TTC549 (cell line): ENCODE data around the gene OR51A7.
"Not testable (repeated sequence)": the region's sequence is repeated elsewhere in the genome, so short reads cannot be mapped to it uniquely, and the experiment has no call there.

Experiments
- FAIRE-seq: peaks from 2 replicates; lab custom pipeline; 2012; peaks lifted over from hg19 to GRCh38; lab: Jason Lieb, UNC

OR51A7 gene, protein sequence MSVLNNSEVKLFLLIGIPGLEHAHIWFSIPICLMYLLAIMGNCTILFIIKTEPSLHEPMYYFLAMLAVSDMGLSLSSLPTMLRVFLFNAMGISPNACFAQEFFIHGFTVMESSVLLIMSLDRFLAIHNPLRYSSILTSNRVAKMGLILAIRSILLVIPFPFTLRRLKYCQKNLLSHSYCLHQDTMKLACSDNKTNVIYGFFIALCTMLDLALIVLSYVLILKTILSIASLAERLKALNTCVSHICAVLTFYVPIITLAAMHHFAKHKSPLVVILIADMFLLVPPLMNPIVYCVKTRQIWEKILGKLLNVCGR

DNA sequence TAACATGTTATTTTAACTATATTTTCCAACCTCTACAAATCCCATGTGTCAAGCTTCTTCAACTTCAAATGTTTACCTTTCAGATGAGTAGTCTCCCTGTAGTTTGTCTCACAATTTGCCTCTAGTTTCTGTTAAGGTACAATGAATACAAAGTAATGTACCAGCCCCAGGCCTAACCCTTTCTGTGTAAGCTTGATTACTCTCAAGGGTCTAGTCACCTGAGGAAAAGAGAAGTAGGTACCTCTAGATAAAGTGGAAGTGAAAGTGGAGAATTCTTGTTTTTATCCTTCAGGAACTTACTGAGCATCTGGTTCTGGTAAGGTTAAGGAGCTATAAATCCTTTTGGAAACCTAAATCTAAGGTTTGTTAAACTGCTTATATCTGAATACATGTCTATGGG, at the start of gene OR51A7:
OR51A7 (plus strand) TSS at position 300 of the 400 bp plus-strand sequence. CDS start 3,587 bp downstream, outside the sequence.
- FAIRE-seq = no peak

- FAIRE-seq = not testable (repeated sequence)
Measured at GRCh38 chr11:4854286-4854685, 49.3 kb upstream of the OR51A7 start.

DNA sequence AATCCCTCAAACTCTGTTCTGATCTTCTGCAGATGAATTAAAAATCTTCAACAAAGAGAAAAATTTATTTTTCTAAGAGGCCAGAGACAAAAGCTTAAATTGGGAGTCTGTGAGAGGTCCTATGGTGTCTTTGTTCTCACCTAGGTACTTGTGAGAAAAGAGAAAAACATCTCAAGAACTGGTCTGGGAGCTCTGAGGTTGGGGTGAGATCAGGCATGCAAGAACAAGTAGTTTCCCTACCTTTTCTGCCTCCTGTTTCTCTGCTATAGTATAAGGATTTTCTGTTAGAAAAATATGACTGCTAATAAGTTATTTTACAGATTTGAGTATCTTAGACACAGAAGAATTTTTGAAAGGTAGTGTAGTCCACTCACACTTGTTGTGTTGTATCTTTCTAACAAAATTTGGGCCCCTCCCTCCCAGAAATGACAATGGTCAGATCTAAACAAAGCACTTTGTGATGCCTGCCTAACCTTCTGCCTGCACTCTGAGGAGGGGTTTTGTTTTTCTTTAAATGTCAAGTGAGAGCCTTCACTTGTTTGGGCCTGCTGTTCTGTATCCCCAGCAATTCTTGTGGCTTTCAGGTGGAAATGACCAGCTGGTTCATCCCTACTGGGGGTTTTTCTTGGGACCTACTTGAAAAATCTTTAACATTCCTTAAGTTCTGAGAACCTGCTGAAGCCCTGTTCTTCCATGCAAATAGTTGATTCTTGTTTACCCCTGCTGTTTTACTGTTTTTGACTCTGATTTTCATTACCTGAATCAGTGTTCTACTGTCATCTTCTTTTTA, 40.9 kb upstream of the OR51A7 start:
- no peak for FAIRE-seq

- FAIRE-seq = no peak
Measured at GRCh38 chr11:4863876-4864275, 39.7 kb upstream of the OR51A7 start.

DNA sequence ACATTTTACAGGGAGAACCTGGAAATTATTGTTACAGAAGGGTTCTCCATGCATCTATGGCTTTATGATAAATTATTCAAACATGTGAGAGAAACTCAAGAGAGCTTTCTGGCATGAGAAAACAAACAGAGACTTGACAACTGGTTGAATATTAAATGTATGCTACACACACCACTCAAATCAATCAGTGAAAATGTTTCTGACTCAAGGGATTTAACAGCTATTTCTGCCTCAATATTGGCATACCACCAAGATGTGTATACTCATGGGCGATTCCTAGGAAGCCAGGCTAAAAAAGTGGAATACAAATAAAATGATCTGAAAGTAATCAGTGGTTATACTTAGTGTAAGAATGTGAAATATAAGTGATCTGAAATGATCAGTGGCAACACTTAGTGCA, 37.7 kb upstream of the OR51A7 start:
- no peak for FAIRE-seq

GRCh38 chr11:4881188-4881587, 22.4 kb upstream of the OR51A7 start:
- FAIRE-seq = no peak

- FAIRE-seq = no peak
Measured at GRCh38 chr11:4881860-4882500, 21.6 kb upstream of the OR51A7 start, which contains the start of gene OR51T1. Gene OR51T1 (plus strand): TSS chr11:4881900. CDS start chr11:4881900, 0 bp downstream.

DNA sequence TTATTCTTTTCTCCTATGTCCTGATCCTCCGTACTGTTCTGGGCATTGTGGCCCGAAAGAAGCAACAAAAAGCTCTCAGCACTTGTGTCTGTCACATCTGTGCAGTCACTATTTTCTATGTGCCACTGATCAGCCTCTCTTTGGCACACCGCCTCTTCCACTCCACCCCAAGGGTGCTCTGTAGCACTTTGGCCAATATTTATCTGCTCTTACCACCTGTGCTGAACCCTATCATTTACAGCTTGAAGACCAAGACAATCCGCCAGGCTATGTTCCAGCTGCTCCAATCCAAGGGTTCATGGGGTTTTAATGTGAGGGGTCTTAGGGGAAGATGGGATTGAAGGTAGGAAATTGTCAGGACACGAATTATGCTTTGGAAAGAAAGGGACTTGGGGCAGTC, 21.0 kb upstream of the OR51A7 start:
- FAIRE-seq = no peak

- no peak for FAIRE-seq
Measured at GRCh38 chr11:4884361-4884760, 19.2 kb upstream of the OR51A7 start.

DNA sequence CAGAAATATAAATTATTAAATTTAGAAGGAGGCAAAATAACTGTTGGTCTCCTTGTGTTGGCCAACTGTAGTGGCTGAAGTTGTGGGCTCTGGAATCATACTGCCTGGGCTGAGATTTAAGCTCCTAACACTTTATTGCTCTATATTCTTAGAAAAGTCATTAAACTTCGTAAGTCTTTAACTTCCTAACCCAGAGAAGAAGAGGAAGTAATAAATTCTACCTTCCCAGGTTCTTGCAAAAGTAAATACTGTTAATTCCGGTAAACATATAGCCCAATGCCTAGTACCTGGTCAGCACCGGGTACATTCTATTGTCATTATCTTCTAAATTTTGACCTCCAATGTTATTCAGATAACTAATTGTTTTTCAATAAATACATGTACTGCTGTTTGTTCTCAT, 17.4 kb upstream of the OR51A7 start:
- FAIRE-seq = no peak

GRCh38 chr11:4887591-4887990, 16.0 kb upstream of the OR51A7 start:
- FAIRE-seq = no peak

- FAIRE-seq = no peak
Measured at GRCh38 chr11:4890279-4890678, 13.3 kb upstream of the OR51A7 start.

GRCh38 chr11:4891996-4892640, 11.5 kb upstream of the OR51A7 start:
- FAIRE-seq = no peak

GRCh38 chr11:4916581-4916980, 13.0 kb downstream of the OR51A7 start:
- no peak for FAIRE-seq

- no peak for FAIRE-seq
Measured at GRCh38 chr11:4919250-4919649, 15.7 kb downstream of the OR51A7 start, which contains the start of gene OR51G2. Gene OR51G2 (minus strand): TSS chr11:4919350. CDS start chr11:4915663, 3,687 bp downstream.

GRCh38 chr11:4921796-4922195, 18.2 kb downstream of the OR51A7 start:
- FAIRE-seq = no peak

GRCh38 chr11:4922304-4922703, 18.7 kb downstream of the OR51A7 start:
- FAIRE-seq = no peak

GRCh38 chr11:4924239-4924638, 20.7 kb downstream of the OR51A7 start, which contains the start of gene OR51G1:
Gene OR51G1 (minus strand): TSS chr11:4924339. CDS start chr11:4924339, 0 bp downstream.
- no peak for FAIRE-seq

GRCh38 chr11:4926608-4927007, 23.0 kb downstream of the OR51A7 start:
- no peak for FAIRE-seq

DNA sequence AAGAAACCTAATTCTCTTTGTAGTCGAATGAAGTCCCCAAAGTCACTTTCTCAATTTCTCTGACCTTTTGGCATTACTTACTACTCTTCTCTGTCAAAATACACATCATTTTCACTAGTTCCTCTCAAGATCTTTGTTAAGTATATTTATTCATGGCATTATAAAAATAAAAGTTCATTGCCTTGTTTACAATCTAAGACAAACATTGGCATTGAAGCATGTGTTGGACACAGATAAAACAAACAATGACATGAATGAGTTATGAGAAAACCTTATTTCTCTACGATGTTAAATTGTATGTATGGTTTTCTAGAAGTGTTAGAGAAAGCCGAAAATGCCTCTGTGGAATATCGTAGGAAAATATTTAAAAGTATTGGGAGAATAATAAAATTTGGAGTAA, 29.2 kb downstream of the OR51A7 start:
- no peak for FAIRE-seq

DNA sequence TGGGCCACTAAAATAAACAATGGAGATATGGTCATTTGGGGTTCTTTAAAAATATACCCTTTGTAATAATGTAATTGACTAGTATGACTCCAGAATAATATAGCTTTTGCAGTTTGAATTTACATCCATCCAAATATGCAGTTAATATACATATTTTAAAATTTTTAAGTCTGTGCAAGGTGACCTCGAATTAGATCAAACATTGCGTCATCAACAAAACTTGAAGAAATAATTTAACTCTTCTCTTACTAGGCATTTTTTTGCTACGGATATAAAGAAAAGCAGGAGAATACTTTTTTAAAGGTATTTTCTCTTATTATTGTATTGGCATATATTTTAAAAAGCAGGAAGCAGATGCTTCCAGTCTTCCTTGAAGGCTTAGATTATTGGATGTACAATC, 33.2 kb downstream of the OR51A7 start:
- no peak for FAIRE-seq

- FAIRE-seq = no peak
Measured at GRCh38 chr11:4947505-4947904, 43.9 kb downstream of the OR51A7 start, which contains the start of gene OR51A4. Gene OR51A4 (minus strand): TSS chr11:4947605. CDS start chr11:4947100, 505 bp downstream.
